Endodermal cell (in vitro differentiated cells): ENCODE data around the gene UFD1. TPM values are rescaled to one million over a fixed set of nuclear protein-coding genes. Genes with fewer than 3 reads are reported as not detected.
A peak's percentile ranks its signal among the peaks of the same experiment; 100 is the strongest.

ENCODE experiments used
- DNase-seq: peaks from one replicate; pipeline ENCODE4 v3.0.0-alpha.2; 2017
- H3K27ac ChIP-seq: 2 replicates; pipeline ENCODE4 v1.5.1; 2013; ENCODE audit warnings: mild to moderate bottlenecking, low read depth, low read length, moderate library complexity
- H3K27me3 ChIP-seq: 2 replicates; pipeline ENCODE4 v1.6.1; 2013; ENCODE audit warnings: mild to moderate bottlenecking, low read length, moderate library complexity; ENCODE audit not compliant: insufficient read depth, control insufficient read depth, poor library complexity, severe bottlenecking
- H3K36me3 ChIP-seq: 2 replicates; pipeline ENCODE4 v1.7.0; 2013; ENCODE audit warnings: mild to moderate bottlenecking, low read length, moderate library complexity; ENCODE audit not compliant: control insufficient read depth, insufficient read depth
- H3K4me1 ChIP-seq: one replicate; pipeline ENCODE4 v1.7.0; 2013; ENCODE audit warnings: low read length; ENCODE audit not compliant: control insufficient read depth, insufficient read depth
- H3K4me3 ChIP-seq: 2 replicates; pipeline ENCODE4 v1.5.1; 2013; ENCODE audit warnings: mild to moderate bottlenecking, low read length, moderate library complexity
- H3K9ac ChIP-seq: 2 replicates; pipeline ENCODE4 v1.6.1; 2013; ENCODE audit warnings: mild to moderate bottlenecking, low read length, moderate library complexity; ENCODE audit not compliant: poor library complexity, severe bottlenecking; ENCODE audit errors: extremely low read depth
- H3K9me3 ChIP-seq: 2 replicates; pipeline ENCODE4 v1.6.1; 2013; ENCODE audit warnings: mild to moderate bottlenecking, low read length, moderate library complexity; ENCODE audit not compliant: control insufficient read depth
- H3K27ac Mint-ChIP-seq: 2 replicates; pipeline ENCODE4 v1.8.0; 2020; ENCODE audit warnings: mixed read lengths
- H3K27me3 Mint-ChIP-seq: 2 replicates; pipeline ENCODE4 v1.8.0; 2021; ENCODE audit warnings: mild to moderate bottlenecking, mixed read lengths; ENCODE audit not compliant: insufficient read depth
- H3K36me3 Mint-ChIP-seq: 2 replicates; pipeline ENCODE4 v1.8.0; 2020; ENCODE audit warnings: low read depth, mixed read lengths
- H3K4me1 Mint-ChIP-seq: 2 replicates; pipeline ENCODE4 v1.8.0; 2020; ENCODE audit warnings: mixed read lengths
- H3K4me3 Mint-ChIP-seq: 2 replicates; pipeline ENCODE4 v1.8.0; 2020; ENCODE audit warnings: mild to moderate bottlenecking, moderate library complexity, mixed read lengths
- H3K9me3 Mint-ChIP-seq: 2 replicates; pipeline ENCODE4 v1.8.0; 2020; ENCODE audit warnings: mild to moderate bottlenecking, mixed read lengths
- CTCF ChIP-seq: fragments of 200-600 bp; sonication (generic); conservative IDR thresholded peaks from 2 replicates; pipeline ENCODE4 v1.5.0; 2021; ENCODE audit warnings: antibody characterized with exemption, mild to moderate bottlenecking
- WGBS, 2 experiments: methylation state at CpG; one replicate each; pipeline versions ENCODE4 v1.1.5 to v1.1.7; 2013; ENCODE audit warnings: missing lambda C conversion rate in 2 of 2, mixed read lengths in 1 of 2; ENCODE audit not compliant: insufficient coverage in 1 of 2, insufficient read length in 1 of 2; 5-methylcytosine and 5-hydroxymethylcytosine counted together
- total RNA-seq, 2 donors: library from RNA; stranded (reverse); fragmentation: NEBNext Ultra II Directional in 1 of 2; extraction: Animal tissue kit (Norgen Biotek cat#: 25700) in 1 of 2; gene quantifications; 2 replicates in 1 of 2; 3 replicates in 1 of 2; pipeline ENCODE4 v1.2.1, GENCODE V29; 2021

Gene UFD1
- total RNA-seq, 2 donors from 2014 or later = 67.7 to 69.2 TPM

GRCh38 chr22:19477321-19478044 is 1.5 kb downstream of the UFD1 start:
- Mint-ChIP-seq H3K4me3 (peak overlapping the region; percentile 93), H3K27me3 (no peaks in the 10 kb centered on the region), H3K27ac (peak overlapping the region; percentile 24), H3K36me3 (peaks cover 15% of the 10 kb centered on the region), H3K4me1 (peaks cover 15% of the 10 kb centered on the region), H3K9me3 (no peaks in the 10 kb centered on the region)
- peak overlapping the region; percentile 93 for H3K4me3 ChIP-seq
- H3K27me3 ChIP-seq = no peaks in the 10 kb centered on the region
- DNase-seq = no peak
- H3K36me3 ChIP-seq = peaks cover 30% of the 10 kb centered on the region
- no peak overlapping the region for H3K27ac ChIP-seq
- no peak for TF ChIP-seq CTCF
- no peaks in the 10 kb centered on the region for H3K9me3 ChIP-seq
- peak overlapping the region; percentile 99 for H3K9ac ChIP-seq
- WGBS, 2 experiments = 72 to 83% methylated on average over 3 to 5 of the region's 5 CpGs
- H3K4me1 ChIP-seq = no peaks in the 10 kb centered on the region

DNA sequence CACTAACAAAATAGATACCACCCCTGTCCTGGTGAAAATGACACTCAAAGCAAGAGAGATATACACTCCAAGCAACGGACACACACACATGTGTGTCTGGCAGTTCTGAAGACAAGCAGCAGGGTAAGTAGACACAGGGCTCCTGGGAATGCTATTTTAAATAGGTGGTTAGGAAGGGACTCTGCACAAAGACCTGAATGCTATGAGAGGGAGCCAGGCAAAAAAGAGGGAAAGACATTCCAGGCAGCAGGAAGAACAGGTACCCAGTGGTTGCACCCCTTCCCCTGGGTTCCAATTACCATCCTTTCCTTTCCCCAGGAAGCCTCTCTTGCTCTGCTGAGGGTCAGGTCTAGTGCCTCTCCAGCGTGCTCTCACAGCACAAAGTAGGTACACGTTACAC is 3.0 kb downstream of the UFD1 start:
- Mint-ChIP-seq H3K27ac (no peak overlapping the region), H3K36me3 (peaks cover 29% of the 10 kb centered on the region), H3K27me3 (no peaks in the 10 kb centered on the region), H3K4me1 (peaks cover 15% of the 10 kb centered on the region), H3K4me3 (no peak overlapping the region), H3K9me3 (no peaks in the 10 kb centered on the region)
- Histone ChIP-seq H3K27ac (no peak overlapping the region), H3K4me3 (no peak overlapping the region), H3K9ac (no peak overlapping the region), H3K4me1 (no peaks in the 10 kb centered on the region), H3K9me3 (no peaks in the 10 kb centered on the region), H3K36me3 (peaks cover 44% of the 10 kb centered on the region), H3K27me3 (no peaks in the 10 kb centered on the region)
- TF ChIP-seq CTCF = no peak
- no peak for DNase-seq
- 91 to 100% methylated on average over 2 to 3 of the region's 3 CpGs for WGBS, 2 experiments

GRCh38 chr22:19473578-19473977 is 5.4 kb downstream of the UFD1 start:
- Histone ChIP-seq H3K4me3 (no peak overlapping the region), H3K27ac (no peak overlapping the region), H3K27me3 (no peaks in the 10 kb centered on the region), H3K9ac (no peak overlapping the region), H3K4me1 (no peaks in the 10 kb centered on the region), H3K9me3 (no peaks in the 10 kb centered on the region), H3K36me3 (peaks cover 67% of the 10 kb centered on the region)
- no peak overlapping the region for H3K27ac Mint-ChIP-seq
- WGBS, 2 experiments = 89 to 100% methylated on average over 1 to 3 of the region's 3 CpGs
- peak; percentile 52 for TF ChIP-seq CTCF
- DNase-seq = no peak
- H3K9me3 Mint-ChIP-seq = no peaks in the 10 kb centered on the region
- no peak overlapping the region for H3K4me3 Mint-ChIP-seq
- H3K36me3 Mint-ChIP-seq = peaks cover 47% of the 10 kb centered on the region
- no peaks in the 10 kb centered on the region for H3K27me3 Mint-ChIP-seq
- H3K4me1 Mint-ChIP-seq = peaks cover 7% of the 10 kb centered on the region
